Measurements from ENCODE around the gene ZBED4.
A peak's percentile ranks its signal among the peaks of the same experiment; 100 is the strongest.
"Not testable (repeated sequence)": the region's sequence is repeated elsewhere in the genome, so short reads cannot be mapped to it uniquely, and the experiment has no call there.

ZBED4 gene

DNA sequence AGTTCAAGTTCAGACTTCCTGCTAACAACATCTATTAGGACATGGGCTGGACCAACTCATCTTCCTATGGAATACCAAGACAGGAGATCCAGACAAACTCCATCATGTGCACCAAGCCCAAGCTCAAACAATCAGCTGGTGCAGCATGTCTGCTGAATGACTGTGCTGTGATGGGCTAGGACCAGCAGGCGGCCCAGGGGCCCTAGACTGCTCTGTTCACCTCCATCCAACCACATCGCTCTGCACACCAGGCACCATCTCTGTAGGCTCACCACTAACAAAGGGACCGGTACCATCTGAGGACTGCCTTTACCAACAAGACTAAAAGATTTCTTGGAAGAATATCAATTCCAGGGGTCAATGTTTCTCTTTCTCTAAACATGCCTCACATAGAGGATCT is 36.3 kb upstream of the ZBED4 start:
- Histone ChIP-seq H3K4me1 (ENCODE audit: control insufficient read depth, insufficient read depth, low read length) (peaks cover 24% of the 10 kb centered on the region), H3K36me3 (ENCODE audit: control insufficient read depth, insufficient read depth, low read length) (peaks cover 19% of the 10 kb centered on the region), H3K9me3 (ENCODE audit: control insufficient read depth, low read length) (no peaks in the 10 kb centered on the region)

DNA sequence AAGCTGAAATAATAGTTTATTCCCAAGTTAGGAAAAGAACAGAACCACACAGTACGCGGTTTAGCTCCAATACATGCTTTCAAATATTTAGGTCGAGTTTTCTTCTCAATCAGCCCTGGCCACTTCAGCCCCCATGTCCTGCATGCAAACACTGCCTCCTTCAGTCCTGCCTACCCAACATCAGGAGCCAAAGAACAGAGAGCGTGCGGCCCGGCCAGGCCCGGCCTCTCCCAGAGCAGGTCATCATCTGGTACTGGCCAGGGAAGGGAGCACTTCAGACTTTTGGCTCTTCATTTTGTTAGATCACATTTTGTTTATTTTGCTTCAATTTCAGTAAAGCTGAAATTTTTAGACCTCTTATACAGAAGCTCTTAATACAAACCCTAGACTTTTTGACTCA is 32.7 kb upstream of the ZBED4 start:
- Histone ChIP-seq H3K27me3 (ENCODE audit: control insufficient read depth, insufficient read depth, low read length) (no peaks in the 10 kb centered on the region), H3K9ac (ENCODE audit: low read length) (no peak overlapping the region), H3K4me3 (ENCODE audit: low read length) (no peak overlapping the region), H3K9me3 (ENCODE audit: control insufficient read depth, low read length) (no peaks in the 10 kb centered on the region), H3K4me1 (ENCODE audit: control insufficient read depth, insufficient read depth, low read length) (peaks cover 20% of the 10 kb centered on the region), H3K36me3 (ENCODE audit: control insufficient read depth, insufficient read depth, low read length) (peaks cover 21% of the 10 kb centered on the region)

More for the DNA sequence above, 36.3 kb upstream of the ZBED4 start:
- no peak overlapping the region for H3K4me3 ChIP-seq (ENCODE audit: low read length)
- no peaks in the 10 kb centered on the region for H3K27me3 ChIP-seq (ENCODE audit: control insufficient read depth, insufficient read depth, low read length)
- H3K9ac ChIP-seq (ENCODE audit: low read length): no peak overlapping the region

DNA sequence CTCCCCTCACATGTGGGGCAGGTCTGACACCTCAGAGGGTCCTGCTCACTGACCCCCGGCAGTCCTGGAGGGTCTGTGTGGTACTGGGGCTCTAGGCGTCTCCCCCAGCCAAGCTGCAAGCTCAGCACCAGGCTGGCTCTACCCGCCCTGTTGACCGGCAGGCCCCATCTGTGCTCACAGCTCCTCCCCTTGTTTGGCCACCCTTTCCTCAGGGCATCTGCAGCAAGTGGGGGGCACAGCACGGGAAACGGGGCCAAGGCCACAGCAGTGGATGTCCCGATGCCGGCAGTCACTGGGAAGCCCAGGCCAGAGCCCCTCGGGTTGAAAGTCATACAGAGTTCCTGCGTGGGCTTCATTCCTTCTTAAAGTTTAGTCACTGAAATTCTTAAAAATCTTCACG is 31.9 kb upstream of the ZBED4 start:
- not testable (repeated sequence) for H3K27me3 ChIP-seq (ENCODE audit: control insufficient read depth, insufficient read depth, low read length); H3K9ac ChIP-seq (ENCODE audit: low read length); H3K4me3 ChIP-seq (ENCODE audit: low read length); H3K9me3 ChIP-seq (ENCODE audit: control insufficient read depth, low read length)
- H3K36me3 ChIP-seq (ENCODE audit: control insufficient read depth, insufficient read depth, low read length): peaks cover 21% of the 10 kb centered on the region
- H3K4me1 ChIP-seq (ENCODE audit: control insufficient read depth, insufficient read depth, low read length): peaks cover 18% of the 10 kb centered on the region

DNA sequence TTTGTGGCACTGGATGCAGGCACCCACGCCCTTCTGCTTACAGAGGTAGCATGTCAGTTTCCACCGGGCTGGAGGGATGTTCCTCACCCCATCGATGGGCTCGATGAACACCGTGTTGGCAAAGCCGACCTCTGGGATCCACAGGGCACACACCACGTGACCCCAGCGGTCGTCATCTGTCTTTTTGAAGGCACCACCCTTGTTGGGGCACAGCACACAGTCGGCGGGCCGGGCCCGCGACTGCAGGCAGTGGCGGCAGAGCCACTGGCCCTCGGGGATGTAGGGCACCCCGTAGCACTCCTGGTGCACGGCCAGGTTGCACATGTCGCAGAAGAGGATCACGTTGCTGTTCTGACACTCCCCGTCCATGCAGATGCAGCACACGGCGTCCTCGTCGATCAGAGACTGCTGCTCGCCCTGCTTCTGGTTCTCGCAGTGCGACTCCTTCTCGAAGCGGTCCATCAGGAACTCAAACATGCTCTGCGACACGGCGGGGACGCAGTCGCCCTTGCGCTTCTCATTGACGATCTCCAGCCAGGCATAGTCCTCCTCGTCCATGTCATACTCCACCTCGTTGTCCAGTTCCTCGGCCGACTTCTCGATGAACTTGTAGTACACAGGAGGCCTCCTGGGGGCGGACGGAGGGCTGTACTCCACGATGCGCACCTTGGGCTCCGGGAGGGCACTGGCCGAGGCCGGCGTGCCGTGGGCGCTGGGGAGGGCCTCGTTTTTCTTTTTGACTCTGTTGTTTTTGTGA is 30.2 kb upstream of the ZBED4 start:
- Histone ChIP-seq H3K4me3 (ENCODE audit: low read length) (no peak overlapping the region), H3K9me3 (ENCODE audit: control insufficient read depth, low read length) (no peaks in the 10 kb centered on the region), H3K9ac (ENCODE audit: low read length) (no peak overlapping the region), H3K36me3 (ENCODE audit: control insufficient read depth, insufficient read depth, low read length) (peaks cover 12% of the 10 kb centered on the region), H3K4me1 (ENCODE audit: control insufficient read depth, insufficient read depth, low read length) (peaks cover 22% of the 10 kb centered on the region), H3K27me3 (ENCODE audit: control insufficient read depth, insufficient read depth, low read length) (no peaks in the 10 kb centered on the region)

DNA sequence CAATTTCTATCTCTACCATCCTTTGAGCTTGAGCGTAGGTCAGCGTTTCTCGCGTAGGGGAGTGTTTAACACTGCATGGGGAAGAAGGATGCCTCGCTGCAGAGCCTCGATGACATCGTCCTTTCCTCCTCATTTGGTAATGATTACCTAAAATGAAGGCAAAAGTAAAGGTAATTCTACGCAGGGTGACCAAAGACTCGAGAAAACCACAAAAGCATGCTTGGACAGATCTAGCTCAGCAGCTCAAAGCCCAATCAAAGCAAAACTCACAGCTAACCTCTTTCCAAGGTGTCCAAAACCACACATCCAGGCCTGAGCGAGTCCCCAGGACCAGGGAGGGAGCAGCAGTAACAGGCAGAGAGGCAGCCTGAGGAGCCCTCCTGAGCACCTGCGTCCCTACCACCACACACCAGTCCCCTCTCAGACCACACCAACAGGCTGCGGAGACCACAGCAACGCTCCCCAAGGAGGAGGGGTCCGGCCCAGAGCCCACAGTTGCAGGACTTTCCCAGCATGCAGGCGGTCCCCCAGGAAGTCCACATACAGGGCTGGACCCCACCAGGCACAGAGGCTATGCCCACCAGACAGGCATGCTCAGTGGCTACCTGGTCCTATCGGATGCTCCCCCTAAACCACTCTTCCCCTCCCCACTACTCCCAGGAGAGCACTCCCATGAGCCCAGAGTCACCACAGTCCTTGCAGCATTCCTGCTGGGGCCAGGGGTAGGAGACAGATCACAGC is 29.3 kb upstream of the ZBED4 start:
- no peak overlapping the region for H3K9ac ChIP-seq (ENCODE audit: low read length)
- H3K36me3 ChIP-seq (ENCODE audit: control insufficient read depth, insufficient read depth, low read length): peaks cover 12% of the 10 kb centered on the region
- H3K4me1 ChIP-seq (ENCODE audit: control insufficient read depth, insufficient read depth, low read length): peaks cover 22% of the 10 kb centered on the region
- H3K27me3 ChIP-seq (ENCODE audit: control insufficient read depth, insufficient read depth, low read length): no peaks in the 10 kb centered on the region
- no peak overlapping the region for H3K4me3 ChIP-seq (ENCODE audit: low read length)
- no peaks in the 10 kb centered on the region for H3K9me3 ChIP-seq (ENCODE audit: control insufficient read depth, low read length)

DNA sequence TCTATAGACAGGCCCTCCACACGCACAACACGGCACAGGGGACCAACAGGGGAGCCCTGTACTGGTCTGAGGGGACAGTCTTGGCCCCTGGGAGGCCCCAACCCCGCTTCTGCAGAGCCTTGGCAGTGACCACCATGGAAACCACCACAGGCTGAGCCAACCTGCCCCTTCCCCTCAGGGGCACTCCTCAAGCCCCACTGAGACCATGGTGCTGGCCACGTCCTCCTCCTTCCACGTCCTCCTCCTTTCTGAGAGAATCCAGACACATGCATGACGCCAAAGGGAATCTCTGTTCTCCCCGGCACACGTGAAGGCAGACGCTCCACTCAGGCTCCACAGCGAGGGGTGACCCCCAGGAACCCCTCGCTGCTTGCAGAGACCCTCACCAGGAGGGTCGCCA is 28.7 kb upstream of the ZBED4 start:
- H3K36me3 ChIP-seq (ENCODE audit: control insufficient read depth, insufficient read depth, low read length): peaks cover 12% of the 10 kb centered on the region
- peak overlapping the region; percentile 65 for H3K4me3 ChIP-seq (ENCODE audit: low read length)
- H3K9ac ChIP-seq (ENCODE audit: low read length): peak overlapping the region; percentile 75
- H3K4me1 ChIP-seq (ENCODE audit: control insufficient read depth, insufficient read depth, low read length): peaks cover 22% of the 10 kb centered on the region
- no peaks in the 10 kb centered on the region for H3K27me3 ChIP-seq (ENCODE audit: control insufficient read depth, insufficient read depth, low read length)
- H3K9me3 ChIP-seq (ENCODE audit: control insufficient read depth, low read length): no peaks in the 10 kb centered on the region

DNA sequence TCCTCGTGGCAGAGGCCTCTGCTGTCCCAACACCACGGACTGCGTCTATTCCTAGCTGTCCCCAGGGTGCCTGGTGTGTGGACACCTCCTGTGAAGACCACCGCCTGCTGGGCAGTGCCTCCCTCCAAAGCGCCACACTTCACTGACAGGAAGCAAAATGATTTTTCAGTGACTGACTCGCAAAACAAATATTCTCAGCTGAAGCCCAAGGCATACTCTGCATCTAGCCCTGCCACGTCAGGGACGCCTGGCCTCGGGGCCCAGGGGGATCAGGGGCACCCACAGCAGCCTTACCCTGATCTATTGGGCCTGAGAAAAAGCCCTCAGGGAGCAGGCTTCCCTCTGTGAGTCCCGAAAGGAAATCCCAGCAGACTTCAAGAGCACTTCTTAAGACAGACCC is 28.2 kb upstream of the ZBED4 start:
- Histone ChIP-seq H3K9ac (ENCODE audit: low read length) (peak overlapping the region; percentile 75), H3K9me3 (ENCODE audit: control insufficient read depth, low read length) (no peaks in the 10 kb centered on the region), H3K4me3 (ENCODE audit: low read length) (peak overlapping the region; percentile 65), H3K4me1 (ENCODE audit: control insufficient read depth, insufficient read depth, low read length) (peaks cover 22% of the 10 kb centered on the region), H3K36me3 (ENCODE audit: control insufficient read depth, insufficient read depth, low read length) (peaks cover 12% of the 10 kb centered on the region), H3K27me3 (ENCODE audit: control insufficient read depth, insufficient read depth, low read length) (no peaks in the 10 kb centered on the region)

DNA sequence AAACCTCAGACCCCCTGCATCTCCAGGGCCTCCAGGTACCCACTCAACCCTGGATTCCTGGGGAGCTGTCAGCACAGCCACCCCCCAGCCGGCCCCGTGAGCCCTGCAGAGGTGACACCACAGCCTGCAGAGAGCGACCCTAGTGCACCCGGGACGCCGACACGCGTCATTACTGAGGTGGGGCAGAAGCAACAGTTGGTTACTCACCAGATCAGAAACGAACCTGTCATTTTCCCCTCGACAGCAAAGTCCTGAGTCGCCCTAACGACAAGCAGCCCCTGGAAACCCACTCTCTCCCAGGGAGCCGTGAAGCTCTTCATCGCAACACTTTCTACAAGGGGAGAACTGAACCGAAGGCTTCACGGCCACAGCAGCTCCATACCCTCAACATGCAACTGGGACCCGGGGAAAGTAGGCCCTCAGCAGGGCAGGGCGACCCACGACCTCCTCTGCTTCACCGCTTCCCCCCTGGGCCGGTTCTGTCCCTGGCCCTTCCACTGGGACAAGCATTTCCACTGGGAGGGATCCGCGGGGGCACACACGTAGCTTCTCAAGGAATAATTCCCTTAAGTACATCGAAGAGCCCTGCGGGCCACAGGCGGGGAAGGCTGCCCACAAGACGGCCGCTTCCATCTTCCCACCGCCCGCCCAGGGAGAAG is 27.6 kb upstream of the ZBED4 start:
- Histone ChIP-seq H3K36me3 (ENCODE audit: control insufficient read depth, insufficient read depth, low read length) (peaks cover 12% of the 10 kb centered on the region), H3K4me3 (ENCODE audit: low read length) (peak overlapping the region; percentile 65), H3K9ac (ENCODE audit: low read length) (peak overlapping the region; percentile 75), H3K9me3 (ENCODE audit: control insufficient read depth, low read length) (no peaks in the 10 kb centered on the region), H3K4me1 (ENCODE audit: control insufficient read depth, insufficient read depth, low read length) (peaks cover 22% of the 10 kb centered on the region), H3K27me3 (ENCODE audit: control insufficient read depth, insufficient read depth, low read length) (no peaks in the 10 kb centered on the region)

DNA sequence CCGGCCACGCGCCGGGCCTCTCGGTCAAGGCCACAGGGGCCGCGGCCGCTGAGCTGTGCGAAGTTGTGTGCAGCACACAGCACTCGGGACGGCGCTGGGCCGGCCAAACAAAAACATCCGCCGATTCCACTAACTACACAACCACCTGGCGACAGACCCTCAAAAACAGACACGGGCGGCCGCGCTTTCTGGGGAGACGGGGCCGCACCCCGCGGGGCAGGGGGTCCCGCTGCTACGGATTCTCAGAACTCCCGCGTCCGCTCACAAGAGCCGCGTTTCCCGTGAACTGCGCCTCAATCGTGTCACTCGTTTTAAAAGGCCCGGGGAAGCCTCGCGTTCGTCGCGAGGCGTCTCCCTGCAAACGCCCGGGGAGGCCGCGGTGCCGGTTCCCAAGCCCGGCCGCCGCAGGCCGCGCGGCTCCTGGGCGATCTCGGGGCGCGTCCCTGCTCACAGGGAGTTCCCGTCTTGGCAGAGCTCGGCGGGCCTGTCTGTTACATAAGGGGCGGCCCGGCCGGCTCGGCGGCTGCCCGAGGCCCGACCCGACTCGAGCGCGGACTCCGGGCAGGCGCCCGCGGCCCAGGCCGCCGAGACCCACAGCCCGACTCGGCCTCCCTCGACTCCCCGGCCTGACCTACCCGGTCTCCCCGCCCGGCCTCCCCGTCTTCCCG is 26.9 kb upstream of the ZBED4 start:
- H3K9ac ChIP-seq (ENCODE audit: low read length): peak overlapping the region; percentile 75
- peaks cover 22% of the 10 kb centered on the region for H3K4me1 ChIP-seq (ENCODE audit: control insufficient read depth, insufficient read depth, low read length)
- no peaks in the 10 kb centered on the region for H3K9me3 ChIP-seq (ENCODE audit: control insufficient read depth, low read length)
- H3K36me3 ChIP-seq (ENCODE audit: control insufficient read depth, insufficient read depth, low read length): peaks cover 12% of the 10 kb centered on the region
- H3K4me3 ChIP-seq (ENCODE audit: low read length): peak overlapping the region; percentile 65
- no peaks in the 10 kb centered on the region for H3K27me3 ChIP-seq (ENCODE audit: control insufficient read depth, insufficient read depth, low read length)

DNA sequence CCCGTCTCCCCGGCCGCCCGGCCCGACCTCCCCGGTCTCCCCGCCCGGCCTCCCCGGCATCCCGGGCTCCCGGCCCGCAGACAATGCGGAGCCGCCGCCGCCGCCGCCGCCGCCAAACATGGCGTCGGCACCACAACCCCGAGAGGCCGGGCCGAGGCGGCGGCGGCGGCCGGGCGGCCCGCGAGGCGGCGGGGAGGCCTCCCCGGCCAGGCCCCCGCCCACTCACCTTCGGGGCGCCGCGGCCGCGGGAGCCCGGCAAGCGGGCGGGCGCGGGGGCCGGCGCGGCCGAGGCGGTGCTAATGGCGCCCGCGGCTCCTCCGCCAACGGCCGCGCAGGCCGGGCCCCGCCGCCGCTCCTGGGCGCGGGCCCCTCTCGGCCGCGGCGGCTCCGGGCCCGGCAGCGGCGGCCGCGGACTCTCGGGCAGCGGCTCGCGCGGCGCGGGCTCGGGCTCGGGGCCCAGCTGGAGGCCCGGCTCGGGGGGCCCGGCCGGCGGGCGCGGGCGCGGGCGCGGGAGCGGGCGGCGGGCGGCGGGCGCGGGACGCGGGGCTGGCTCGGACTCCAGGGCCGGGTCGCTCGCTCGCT is 26.3 kb upstream of the ZBED4 start:
- H3K4me3 ChIP-seq (ENCODE audit: low read length): no peak overlapping the region
- peaks cover 12% of the 10 kb centered on the region for H3K36me3 ChIP-seq (ENCODE audit: control insufficient read depth, insufficient read depth, low read length)
- H3K27me3 ChIP-seq (ENCODE audit: control insufficient read depth, insufficient read depth, low read length): no peaks in the 10 kb centered on the region
- peak overlapping the region; percentile 75 for H3K9ac ChIP-seq (ENCODE audit: low read length)
- peaks cover 22% of the 10 kb centered on the region for H3K4me1 ChIP-seq (ENCODE audit: control insufficient read depth, insufficient read depth, low read length)
- H3K9me3 ChIP-seq (ENCODE audit: control insufficient read depth, low read length): no peaks in the 10 kb centered on the region

DNA sequence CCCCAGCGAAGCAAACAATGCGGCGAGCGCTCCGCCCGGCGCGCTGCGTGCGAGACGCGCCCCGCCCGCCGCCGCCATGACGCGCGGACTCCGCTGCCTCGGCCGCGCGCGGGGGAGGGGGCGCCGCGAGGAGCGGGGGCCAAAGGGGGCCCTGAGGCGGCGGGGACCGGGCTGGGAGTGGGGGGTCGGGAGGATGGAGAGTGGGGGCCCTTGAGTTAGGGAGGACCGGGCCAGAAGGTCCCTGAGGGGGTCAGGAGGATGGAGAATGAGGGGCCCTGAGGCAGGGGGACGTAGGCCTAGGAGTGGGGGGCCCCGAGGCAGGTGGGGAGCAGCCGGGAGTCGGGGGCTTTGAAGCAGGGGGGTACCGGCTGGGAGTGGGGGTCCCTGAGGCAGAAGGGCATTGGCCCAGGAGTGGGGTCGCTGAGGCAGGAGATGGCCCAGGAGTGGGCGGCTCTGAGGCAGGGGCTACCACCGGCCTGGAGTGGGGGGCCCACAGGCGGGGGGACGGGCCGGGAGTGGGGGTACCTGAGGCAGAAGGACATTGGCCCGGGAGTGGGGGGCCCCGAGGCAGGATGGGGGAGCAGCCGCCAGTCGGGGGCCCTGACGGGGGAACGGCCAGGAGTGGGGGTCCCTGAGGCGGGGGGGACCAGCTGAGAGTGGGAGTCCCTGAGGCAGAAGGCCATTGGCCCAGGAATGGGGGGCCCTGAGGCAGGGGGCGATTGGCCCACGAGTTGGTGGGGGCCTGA is 25.6 kb upstream of the ZBED4 start, which contains the start of gene BRD1:
Gene BRD1 (minus strand): TSS at position 21 of the 746 bp plus-strand sequence. CDS start 3,556 bp downstream, outside the sequence.
- H3K4me3 ChIP-seq (ENCODE audit: low read length): peak within 1 kb of the TSS; percentile 65
- H3K4me1 ChIP-seq (ENCODE audit: control insufficient read depth, insufficient read depth, low read length): peaks cover 22% of the 10 kb centered on the region
- no peaks in the 10 kb centered on the region for H3K27me3 ChIP-seq (ENCODE audit: control insufficient read depth, insufficient read depth, low read length)
- H3K36me3 ChIP-seq (ENCODE audit: control insufficient read depth, insufficient read depth, low read length): peaks cover 7% of the 10 kb centered on the region
- peak within 1 kb of the TSS; percentile 85 for H3K9ac ChIP-seq (ENCODE audit: low read length)
- no peaks in the 10 kb centered on the region for H3K9me3 ChIP-seq (ENCODE audit: control insufficient read depth, low read length)

All from mucosa of stomach (tissue), 1 donor.